Heart right ventricle (tissue), 16 donors: ENCODE results near the gene ST8SIA5. TPM values are rescaled to one million over a fixed set of nuclear protein-coding genes. Genes with fewer than 3 reads are reported as not detected.

Experiments used
- ATAC-seq, 8 donors: fragments of 200-7000 bp; cut with Tn5 transposase; one replicate each; pipeline ENCODE4 v1.9.1; 2020; ENCODE audit warnings: mild to moderate bottlenecking in 8 of 8, moderate library complexity in 8 of 8, moderate number of reproducible peaks in 1 of 8
- DNase-seq, 2 donors: peaks; one replicate each; pipeline ENCODE4 v3.0.0-alpha.2; 2020
- H3K27ac ChIP-seq, 10 donors: fragments of 200-600 bp; sonication (generic) in 2 of 10; one replicate each; pipeline versions ENCODE4 v1.5.0 to v1.8.0; 2020 to 2022; ENCODE audit warnings: mild to moderate bottlenecking in 3 of 10
- H3K27me3 ChIP-seq, 7 donors: fragments of 200-600 bp; one replicate each; pipeline ENCODE4 v1.8.0; 2021 to 2022; ENCODE audit warnings: mild to moderate bottlenecking in 2 of 7
- H3K36me3 ChIP-seq, 9 donors: fragments of 200-600 bp; sonication (generic) in 1 of 9; one replicate each; pipeline versions ENCODE4 v1.5.0 to v1.8.0; 2020 to 2022; ENCODE audit warnings: mild to moderate bottlenecking in 2 of 9
- H3K4me1 ChIP-seq, 9 donors: fragments of 200-600 bp; sonication (generic) in 1 of 9; one replicate each; pipeline versions ENCODE4 v1.5.0 to v1.8.0; 2020 to 2022; ENCODE audit warnings: mild to moderate bottlenecking in 4 of 9
- H3K4me3 ChIP-seq, 10 donors: fragments of 200-600 bp; sonication (generic) in 2 of 10; one replicate each; pipeline versions ENCODE4 v1.5.0 to v1.8.0; 2020 to 2022; ENCODE audit warnings: mild to moderate bottlenecking in 7 of 10, moderate library complexity in 2 of 10
- H3K9me3 ChIP-seq, 11 donors: fragments of 200-600 bp in 10 of 11; sonication (generic) in 2 of 11; one replicate each; pipeline versions ENCODE4 v1.5.0 to v1.8.0; 2013 to 2022; ENCODE audit warnings: mild to moderate bottlenecking in 2 of 11, control low read depth in 1 of 11, moderate library complexity in 1 of 11
- WGBS, 2 donors: extraction: QIAGEN DNeasy Blood & Tissue Kit; methylation state at CpG; one replicate each; pipeline ENCODE4 v1.1.7; 2013; ENCODE audit warnings: inconsistent platforms in 1 of 2; 5-methylcytosine and 5-hydroxymethylcytosine counted together
- intact Hi-C, 10 donors: fragments of 100-400 bp; cut with DNase I; formaldehyde crosslinking; loops; one replicate each; pipeline versions ENCODE4 v1.11.1 to v1.14.2; 2022
- polyA plus RNA-seq, 2 donors: library from polyadenylated mRNA; stranded (reverse); fragments of 200-250 nt; gene quantifications; one replicate each; pipeline ENCODE4 v1.2.3, GENCODE V29; 2013
- total RNA-seq, 10 donors: library from RNA; stranded (reverse); fragmentation: NEBNext Ultra II Directional in 3 of 10; extraction: Animal tissue kit (Norgen Biotek cat#: 25700) in 3 of 10; gene quantifications; one replicate each; pipeline versions ENCODE4 v1.2.1 to v1.2.4, GENCODE V29; 2021 to 2023
- TF ChIP-seq, protein P1 (sequence below), 9 donors: fragments of 200-600 bp; sonication (generic) in 2 of 9; IDR thresholded peaks; one replicate each; pipeline versions ENCODE4 v1.5.0 to v1.8.0; 2021 to 2022; ENCODE audit warnings: antibody characterized with exemption in 9 of 9, mild to moderate bottlenecking in 5 of 9, moderate library complexity in 1 of 9
- donor health status: Arrhythmogenic right ventricular cardiomyopathy.
- donor health status: ischemic (EF 13 %, LVEDD 7.1; RV severe dilation, severe dysfunction).
- donor health status: healthy with polysubstance abuse.
- donor health status: DM: no; HTN: yes; CAD: no.
- donor health status: DM: no; HTN: no; CAD: no.
- donor health status: ischemic (EF 25% LVEDD 6.9; RV normal size, moderate dysfunction).
- donor health status: ischemic (EF 25% LVEDD 5.7; RV mildly dilated, moderate dysfunction).
- donor health status: healthy.
- donor health status: DM: yes; HTN: yes; CAD: no.
- donor health status: Ischemic cardiomyopathy.
- donor health status: ischemic (EF 35%, LVEDD 5.7; RV mildly dilated, moderate dysfunction).
- donor health status: nonischemic (EF 11% LVEDD 7.7; RV severe dilation, severe dysfunction).
- donor health status: DM: yes; HTN: yes; CAD: no.
- donor health status: PGD.
- donor health status: ischemic (EF 29% LVEDD 5.4; RV normal size, mild dysfunction).
- donor health status: nonischemic (EF 23%, LVEDD 6.1; RV moderate dilation, normal function).

Gene ST8SIA5
- total and polyA plus RNA-seq, 12 donors, result 1.0 to 16.8 (median 5.1) TPM

DNA sequence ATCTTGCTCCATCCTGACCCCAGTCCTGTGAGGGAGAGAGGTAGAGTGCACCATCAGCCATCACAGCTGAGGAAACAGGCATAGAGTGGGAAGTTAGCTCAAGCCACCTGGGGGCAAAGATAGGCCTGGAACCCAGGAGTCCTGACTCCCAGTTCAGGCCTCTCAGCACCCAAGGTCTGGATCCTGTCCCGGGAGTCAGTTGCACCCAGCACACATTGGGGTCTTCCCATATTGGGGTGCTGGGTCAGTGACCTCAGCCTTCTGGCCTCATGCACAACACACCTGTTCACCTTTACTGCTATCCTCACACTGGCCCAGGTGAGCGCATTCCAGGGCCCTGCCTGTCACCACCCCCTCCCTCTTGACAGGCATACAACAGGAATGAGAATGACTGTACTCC is 24.7 kb downstream of the ST8SIA5 start:
- 92 to 96% methylated on average over 2 of the region's 2 CpGs for WGBS, 2 donors
- peaks cover 0 to 24% (median 13%) of the 10 kb centered on the region in 11 donors for H3K9me3 ChIP-seq
- H3K36me3 ChIP-seq, result peaks cover 0 to 4% (median 0%) of the 10 kb centered on the region in 9 donors
- intact Hi-C loops, result no loop called here
- ATAC-seq, result peak in 1 of 8 donors; percentile 30
- TF ChIP-seq, protein P1, sequence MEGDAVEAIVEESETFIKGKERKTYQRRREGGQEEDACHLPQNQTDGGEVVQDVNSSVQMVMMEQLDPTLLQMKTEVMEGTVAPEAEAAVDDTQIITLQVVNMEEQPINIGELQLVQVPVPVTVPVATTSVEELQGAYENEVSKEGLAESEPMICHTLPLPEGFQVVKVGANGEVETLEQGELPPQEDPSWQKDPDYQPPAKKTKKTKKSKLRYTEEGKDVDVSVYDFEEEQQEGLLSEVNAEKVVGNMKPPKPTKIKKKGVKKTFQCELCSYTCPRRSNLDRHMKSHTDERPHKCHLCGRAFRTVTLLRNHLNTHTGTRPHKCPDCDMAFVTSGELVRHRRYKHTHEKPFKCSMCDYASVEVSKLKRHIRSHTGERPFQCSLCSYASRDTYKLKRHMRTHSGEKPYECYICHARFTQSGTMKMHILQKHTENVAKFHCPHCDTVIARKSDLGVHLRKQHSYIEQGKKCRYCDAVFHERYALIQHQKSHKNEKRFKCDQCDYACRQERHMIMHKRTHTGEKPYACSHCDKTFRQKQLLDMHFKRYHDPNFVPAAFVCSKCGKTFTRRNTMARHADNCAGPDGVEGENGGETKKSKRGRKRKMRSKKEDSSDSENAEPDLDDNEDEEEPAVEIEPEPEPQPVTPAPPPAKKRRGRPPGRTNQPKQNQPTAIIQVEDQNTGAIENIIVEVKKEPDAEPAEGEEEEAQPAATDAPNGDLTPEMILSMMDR (IDR thresholded peaks at IDR 0.05), result no peak
- H3K27ac ChIP-seq, result no peak overlapping the region
- H3K27me3 ChIP-seq, result no peaks in the 10 kb centered on the region
- H3K4me1 ChIP-seq, result peaks cover 0 to 2% (median 0%) of the 10 kb centered on the region in 9 donors
- no peak for DNase-seq
- no peak overlapping the region for H3K4me3 ChIP-seq

DNA sequence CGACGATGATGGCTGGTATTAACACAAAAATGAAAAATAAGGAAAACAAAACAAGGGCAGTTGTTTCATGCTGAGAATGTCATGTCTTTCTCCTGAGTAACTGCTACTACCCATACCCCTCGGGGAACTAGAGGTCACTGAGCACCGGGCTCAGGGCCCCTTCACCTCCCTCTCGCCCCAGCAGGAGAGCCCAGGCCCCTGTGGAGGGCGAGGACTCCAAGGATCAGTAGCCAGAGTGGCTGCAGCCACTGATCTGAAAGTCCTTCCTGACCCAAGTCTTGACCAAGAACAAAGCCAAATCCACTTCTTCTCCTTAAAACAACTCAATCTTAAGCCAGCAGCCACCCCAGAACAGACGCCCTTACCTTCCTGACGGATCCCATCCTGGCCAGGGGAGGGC is 25.5 kb downstream of the ST8SIA5 start:
- ATAC-seq (no peak), DNase-seq (no peak)
- intact Hi-C loops, result no loop called here
- Histone ChIP-seq H3K4me3 (no peak overlapping the region), H3K36me3 (peaks cover 0 to 4% (median 0%) of the 10 kb centered on the region in 9 donors), H3K9me3 (peaks cover 0 to 24% (median 13%) of the 10 kb centered on the region in 11 donors), H3K4me1 (peaks cover 0 to 6% (median 0%) of the 10 kb centered on the region in 9 donors), H3K27ac (no peak overlapping the region), H3K27me3 (no peaks in the 10 kb centered on the region)
- WGBS, 2 donors, result 83 to 86% methylated on average over 8 of the region's 8 CpGs
- TF ChIP-seq, protein P1 (IDR thresholded peaks at IDR 0.05), result no peak

DNA sequence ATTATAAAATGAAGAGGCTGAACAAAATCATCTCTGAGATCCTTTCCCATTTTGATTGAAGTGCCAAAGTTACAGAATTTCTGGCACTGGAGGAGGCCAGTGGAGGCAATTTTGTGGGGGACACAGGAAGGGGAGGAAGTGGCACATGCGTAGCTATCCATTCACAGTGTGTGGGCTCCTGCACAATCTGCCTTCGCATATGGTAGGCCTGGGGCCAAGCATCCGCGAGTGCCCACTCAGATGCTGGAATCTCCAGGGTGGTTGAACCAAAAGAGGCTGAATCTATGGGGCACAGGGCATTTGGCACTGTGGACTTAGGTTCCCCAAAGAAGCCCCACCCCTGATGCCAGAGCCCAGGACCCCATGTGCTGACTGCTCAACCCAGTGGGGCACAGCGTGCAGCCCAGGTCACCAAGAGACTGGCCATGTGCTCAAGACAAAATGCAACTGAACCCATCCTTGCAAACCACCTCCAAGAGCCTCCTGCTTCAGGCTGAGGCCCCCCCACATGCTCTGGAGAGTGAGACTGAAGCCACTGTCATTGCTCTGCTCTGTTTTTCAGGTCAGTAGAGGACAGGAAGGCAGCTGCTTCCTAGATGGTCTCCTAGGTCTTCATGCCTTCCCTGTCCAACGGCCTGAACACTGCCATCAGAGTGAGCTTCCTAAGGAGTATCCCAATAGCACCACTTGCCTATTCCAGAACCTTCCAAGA is 28.5 kb downstream of the ST8SIA5 start:
- Histone ChIP-seq H3K36me3 (peaks cover 0 to 4% (median 0%) of the 10 kb centered on the region in 9 donors), H3K27ac (no peak overlapping the region), H3K9me3 (peaks cover 0 to 24% (median 13%) of the 10 kb centered on the region in 11 donors), H3K27me3 (no peaks in the 10 kb centered on the region), H3K4me3 (no peak overlapping the region), H3K4me1 (peaks cover 0 to 6% (median 0%) of the 10 kb centered on the region in 9 donors)
- DNase-seq (no peak), ATAC-seq (no peak)
- TF ChIP-seq, protein P1 (IDR thresholded peaks at IDR 0.05), result no peak
- intact Hi-C loops, result no loop called here
- 89 to 91% methylated on average over 6 of the region's 6 CpGs for whole genome bisulfite sequencing, 2 donors

DNA sequence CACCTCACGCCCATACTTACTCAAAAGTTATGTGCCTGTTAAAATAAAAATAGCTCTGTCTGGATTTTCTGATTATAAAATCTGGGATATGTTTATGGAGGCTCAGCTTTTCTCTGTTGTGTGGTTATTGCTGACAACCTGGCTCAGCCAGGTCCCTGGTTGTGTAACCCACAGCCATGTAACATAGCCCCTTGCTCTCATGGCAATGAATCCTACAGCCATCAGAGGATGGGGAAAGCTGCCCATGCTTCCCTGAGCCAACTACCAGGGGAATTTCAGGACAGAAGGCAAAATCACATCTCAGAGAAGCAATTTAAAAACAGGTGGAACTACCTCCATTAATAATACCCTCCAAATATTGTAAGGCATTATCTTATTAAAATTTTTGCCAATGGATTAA is 29.7 kb downstream of the ST8SIA5 start:
- intact Hi-C loops, result no loop called here
- peaks cover 0 to 4% (median 0%) of the 10 kb centered on the region in 9 donors for H3K36me3 ChIP-seq
- no peak overlapping the region for H3K4me3 ChIP-seq
- H3K27me3 ChIP-seq, result no peaks in the 10 kb centered on the region
- ATAC-seq (no peak), DNase-seq (no peak)
- TF ChIP-seq, protein P1 (IDR thresholded peaks at IDR 0.05), result no peak
- peak overlapping the region in 1 of 10 donors; percentile 20 for H3K27ac ChIP-seq
- 86% methylated on average over 1 of the region's 1 CpG for WGBS, 2 donors
- peaks cover 0 to 6% (median 0%) of the 10 kb centered on the region in 9 donors for H3K4me1 ChIP-seq
- H3K9me3 ChIP-seq, result peaks cover 0 to 24% (median 13%) of the 10 kb centered on the region in 11 donors
